Astrocyte (in vitro differentiated cells and primary cell): ENCODE data around the gene PROSER2. TPM values are rescaled to one million over a fixed set of nuclear protein-coding genes. Genes with fewer than 3 reads are reported as not detected.

Experiments
- DNase-seq: peaks from one replicate; pipeline ENCODE4 v3.0.0-alpha.2; 2010; ENCODE audit warnings: low read depth
- FAIRE-seq: peaks from 2 replicates; lab custom pipeline; 2011; peaks lifted over from hg19 to GRCh38; lab: Jason Lieb, UNC
- H2AFZ ChIP-seq: 2 replicates; pipeline ENCODE4 v1.6.0; 2012; ENCODE audit warnings: low read depth, low read length, inconsistent platforms
- H3K27ac ChIP-seq: 2 replicates; pipeline ENCODE4 v1.5.1; 2011; ENCODE audit warnings: low read depth, low read length, inconsistent platforms
- H3K27me3 ChIP-seq: 2 replicates; pipeline ENCODE4 v1.6.0; 2011; ENCODE audit warnings: low read length, inconsistent platforms; ENCODE audit not compliant: insufficient read depth
- H3K36me3 ChIP-seq: 2 replicates; pipeline ENCODE4 v1.5.1; 2011; ENCODE audit warnings: low read length, inconsistent platforms; ENCODE audit not compliant: insufficient read depth
- H3K4me1 ChIP-seq: 2 replicates; pipeline ENCODE4 v1.5.1; 2011; ENCODE audit warnings: low read length, inconsistent platforms; ENCODE audit not compliant: insufficient read depth
- H3K4me2 ChIP-seq: 2 replicates; pipeline ENCODE4 v1.6.0; 2012; ENCODE audit warnings: low read length, inconsistent platforms
- H3K4me3 ChIP-seq: 2 replicates; pipeline ENCODE4 v1.5.1; 2011; ENCODE audit warnings: low read depth, mild to moderate bottlenecking, low read length, inconsistent platforms; ENCODE audit not compliant: insufficient read depth
- H3K79me2 ChIP-seq: 2 replicates; pipeline ENCODE4 v1.6.0; 2012; ENCODE audit warnings: mild to moderate bottlenecking, low read length, inconsistent platforms; ENCODE audit not compliant: insufficient read depth
- H3K9ac ChIP-seq: 2 replicates; pipeline ENCODE4 v1.6.0; 2012; ENCODE audit warnings: mild to moderate bottlenecking, low read length, inconsistent platforms
- H3K9me3 ChIP-seq: 2 replicates; pipeline ENCODE4 v1.5.1; 2012; ENCODE audit warnings: low read depth, mild to moderate bottlenecking, low read length, inconsistent platforms; ENCODE audit not compliant: insufficient read depth
- H4K20me1 ChIP-seq: 2 replicates; pipeline ENCODE4 v1.6.0; 2012; ENCODE audit warnings: low read length, inconsistent platforms; ENCODE audit not compliant: insufficient read depth
- H3K27ac Mint-ChIP-seq: one replicate; pipeline ENCODE4 v1.8.0; 2021; ENCODE audit warnings: mild to moderate bottlenecking, mixed read lengths; ENCODE audit not compliant: unreplicated experiment
- H3K27me3 Mint-ChIP-seq: one replicate; pipeline ENCODE4 v1.8.0; 2021; ENCODE audit warnings: low read depth, mixed read lengths; ENCODE audit not compliant: unreplicated experiment
- H3K36me3 Mint-ChIP-seq: one replicate; pipeline ENCODE4 v1.8.0; 2021; ENCODE audit warnings: low read depth, mixed read lengths; ENCODE audit not compliant: unreplicated experiment
- H3K4me1 Mint-ChIP-seq: one replicate; pipeline ENCODE4 v1.8.0; 2021; ENCODE audit warnings: low read depth, mixed read lengths; ENCODE audit not compliant: unreplicated experiment
- H3K4me3 Mint-ChIP-seq: one replicate; pipeline ENCODE4 v1.8.0; 2021; ENCODE audit warnings: mild to moderate bottlenecking, moderate library complexity, mixed read lengths; ENCODE audit not compliant: unreplicated experiment
- H3K9me3 Mint-ChIP-seq: one replicate; pipeline ENCODE4 v1.8.0; 2021; ENCODE audit warnings: mild to moderate bottlenecking, mixed read lengths; ENCODE audit not compliant: unreplicated experiment
- EZH2 ChIP-seq: IDR thresholded peaks from 2 replicates; pipeline ENCODE4 v1.6.1; 2012; ENCODE audit warnings: mild to moderate bottlenecking, low read length, inconsistent platforms; ENCODE audit not compliant: insufficient read depth
- total RNA-seq: library from RNA; stranded (reverse); gene quantifications from 2 replicates; pipeline ENCODE4 v1.2.1, GENCODE V29; 2021
- TF ChIP-seq, protein P1 (sequence below): IDR thresholded peaks from 2 replicates; pipeline ENCODE4 v1.5.1; 2011; ENCODE audit warnings: low read depth, mild to moderate bottlenecking, inconsistent platforms, low read length, moderate library complexity; ENCODE audit not compliant: insufficient read depth

PROSER2 gene
- total RNA-seq, 1 donor from 2014 or later, result 12.1 TPM

DNA sequence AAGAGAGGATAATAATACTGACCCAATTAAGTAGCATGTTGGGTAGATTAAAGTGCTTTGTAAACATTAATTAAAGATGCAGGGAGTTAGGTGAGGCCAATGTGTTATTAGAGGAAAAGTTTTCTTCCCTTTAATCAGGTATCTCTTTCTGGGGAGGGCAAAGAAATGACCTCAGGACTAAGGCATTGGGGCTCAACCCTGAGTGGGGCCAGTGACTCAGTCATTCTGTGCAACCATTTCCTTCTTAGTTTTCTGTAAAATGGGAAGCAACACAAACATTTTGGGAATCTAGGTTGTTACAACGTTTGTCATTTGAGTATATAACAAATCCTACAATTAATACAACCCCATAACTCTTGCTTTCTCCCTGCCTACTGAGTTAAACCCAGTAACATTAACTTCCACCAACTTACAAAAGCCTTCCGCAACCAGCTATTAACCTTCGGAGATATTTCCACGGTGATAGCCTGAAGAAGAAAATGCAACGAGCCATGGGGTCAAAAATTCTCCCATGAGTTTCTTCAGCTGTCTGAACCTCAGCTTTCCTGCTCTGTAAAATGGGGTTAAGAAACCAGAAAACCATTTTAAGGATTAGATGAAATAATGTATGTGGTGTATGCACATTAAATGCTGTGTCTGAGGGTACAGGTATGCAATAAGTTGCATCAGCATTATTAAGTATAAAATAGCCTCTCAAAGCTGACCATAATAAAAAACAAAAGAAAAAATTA, 965 bp upstream of the PROSER2 start:
- H3K27ac ChIP-seq, result no peak overlapping the region
- H3K79me2 ChIP-seq, result peaks cover 12% of the 10 kb centered on the region
- TF ChIP-seq EZH2, result no peak
- TF ChIP-seq, protein P1, sequence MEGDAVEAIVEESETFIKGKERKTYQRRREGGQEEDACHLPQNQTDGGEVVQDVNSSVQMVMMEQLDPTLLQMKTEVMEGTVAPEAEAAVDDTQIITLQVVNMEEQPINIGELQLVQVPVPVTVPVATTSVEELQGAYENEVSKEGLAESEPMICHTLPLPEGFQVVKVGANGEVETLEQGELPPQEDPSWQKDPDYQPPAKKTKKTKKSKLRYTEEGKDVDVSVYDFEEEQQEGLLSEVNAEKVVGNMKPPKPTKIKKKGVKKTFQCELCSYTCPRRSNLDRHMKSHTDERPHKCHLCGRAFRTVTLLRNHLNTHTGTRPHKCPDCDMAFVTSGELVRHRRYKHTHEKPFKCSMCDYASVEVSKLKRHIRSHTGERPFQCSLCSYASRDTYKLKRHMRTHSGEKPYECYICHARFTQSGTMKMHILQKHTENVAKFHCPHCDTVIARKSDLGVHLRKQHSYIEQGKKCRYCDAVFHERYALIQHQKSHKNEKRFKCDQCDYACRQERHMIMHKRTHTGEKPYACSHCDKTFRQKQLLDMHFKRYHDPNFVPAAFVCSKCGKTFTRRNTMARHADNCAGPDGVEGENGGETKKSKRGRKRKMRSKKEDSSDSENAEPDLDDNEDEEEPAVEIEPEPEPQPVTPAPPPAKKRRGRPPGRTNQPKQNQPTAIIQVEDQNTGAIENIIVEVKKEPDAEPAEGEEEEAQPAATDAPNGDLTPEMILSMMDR, result no peak
- Mint-ChIP-seq H3K27ac (no peak overlapping the region), H3K27me3 (no peaks in the 10 kb centered on the region), H3K4me3 (peak overlapping the region; percentile 6), H3K9me3 (no peaks in the 10 kb centered on the region), H3K4me1 (peaks cover 11% of the 10 kb centered on the region), H3K36me3 (peaks cover 2% of the 10 kb centered on the region)
- no peak overlapping the region for H3K4me3 ChIP-seq
- H3K4me2 ChIP-seq, result no peak overlapping the region
- H3K36me3 ChIP-seq, result no peaks in the 10 kb centered on the region
- no peak for FAIRE-seq
- H3K4me1 ChIP-seq, result peaks cover 4% of the 10 kb centered on the region
- no peak for DNase-seq
- no peaks in the 10 kb centered on the region for H3K27me3 ChIP-seq
- H3K9me3 ChIP-seq, result no peaks in the 10 kb centered on the region
- H2AFZ ChIP-seq, result no peak overlapping the region
- no peaks in the 10 kb centered on the region for H4K20me1 ChIP-seq
- no peak overlapping the region for H3K9ac ChIP-seq

DNA sequence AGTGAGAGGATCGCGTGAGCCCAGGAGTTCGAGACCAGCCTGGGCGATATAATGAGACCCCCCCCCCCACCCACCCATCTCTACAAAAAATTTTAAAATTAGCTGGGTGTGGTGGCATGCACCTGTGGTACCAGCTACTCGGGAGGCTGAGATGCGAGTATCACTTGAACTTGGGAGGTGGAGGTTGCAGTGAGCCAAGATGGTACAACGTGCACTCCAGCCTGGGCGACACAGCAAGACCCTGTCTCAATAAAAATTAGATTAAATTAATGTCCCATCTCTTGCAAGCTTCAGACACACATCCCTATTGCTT, 391 bp upstream of the PROSER2 start:
- H3K27ac ChIP-seq, result no peak overlapping the region
- H3K4me3 Mint-ChIP-seq, result peak overlapping the region; percentile 55
- peaks cover 11% of the 10 kb centered on the region for H3K4me1 Mint-ChIP-seq
- no peak for FAIRE-seq
- H4K20me1 ChIP-seq, result peaks cover 3% of the 10 kb centered on the region
- no peaks in the 10 kb centered on the region for H3K36me3 ChIP-seq
- no peaks in the 10 kb centered on the region for H3K27me3 ChIP-seq
- no peaks in the 10 kb centered on the region for H3K9me3 ChIP-seq
- no peaks in the 10 kb centered on the region for H3K9me3 Mint-ChIP-seq
- peak overlapping the region; percentile 87 for H3K4me2 ChIP-seq
- TF ChIP-seq, protein P1, result no peak
- no peak for TF ChIP-seq EZH2
- peak overlapping the region; percentile 77 for H3K9ac ChIP-seq
- H3K79me2 ChIP-seq, result peaks cover 15% of the 10 kb centered on the region
- peak overlapping the region; percentile 66 for H3K4me3 ChIP-seq
- no peaks in the 10 kb centered on the region for H3K27me3 Mint-ChIP-seq
- DNase-seq, result no peak
- H2AFZ ChIP-seq, result peak overlapping the region; percentile 74
- no peak overlapping the region for H3K27ac Mint-ChIP-seq
- H3K36me3 Mint-ChIP-seq, result peaks cover 2% of the 10 kb centered on the region
- H3K4me1 ChIP-seq, result peaks cover 4% of the 10 kb centered on the region

DNA sequence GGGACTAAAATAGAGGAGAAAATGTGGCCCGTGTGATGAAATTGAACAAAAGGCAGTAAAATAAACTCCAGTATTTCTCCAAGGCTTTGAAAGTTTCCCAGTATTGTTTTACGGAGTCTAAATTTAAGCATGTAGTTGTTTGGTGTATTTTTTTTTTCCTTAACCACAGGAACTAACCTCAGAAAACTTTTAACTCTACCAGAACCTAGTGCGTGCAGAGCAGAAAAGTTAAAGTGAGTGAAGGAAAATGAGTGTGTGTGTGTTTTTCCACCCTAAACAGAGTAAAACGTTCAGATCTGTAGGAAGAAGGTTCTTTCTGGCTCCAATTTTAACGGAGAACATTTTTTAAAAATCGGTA, 812 bp downstream of the PROSER2 start:
- Histone ChIP-seq H3K36me3 (no peaks in the 10 kb centered on the region), H3K9ac (peak overlapping the region; percentile 77), H3K27ac (no peak overlapping the region), H3K9me3 (no peaks in the 10 kb centered on the region), H3K4me1 (peaks cover 4% of the 10 kb centered on the region), H3K27me3 (no peaks in the 10 kb centered on the region), H3K4me2 (peak overlapping the region; percentile 87), H3K79me2 (peaks cover 18% of the 10 kb centered on the region), H4K20me1 (peaks cover 3% of the 10 kb centered on the region), H2AFZ (peak overlapping the region; percentile 74), H3K4me3 (peak overlapping the region; percentile 66)
- FAIRE-seq (no peak), DNase-seq (peak; percentile 13)
- Mint-ChIP-seq H3K27me3 (no peaks in the 10 kb centered on the region), H3K4me1 (peaks cover 11% of the 10 kb centered on the region), H3K36me3 (peaks cover 2% of the 10 kb centered on the region), H3K9me3 (no peaks in the 10 kb centered on the region), H3K27ac (peak overlapping the region; percentile 43), H3K4me3 (peak overlapping the region; percentile 93)
- no peak for TF ChIP-seq EZH2
- TF ChIP-seq, protein P1, result no peak
